Effector CD4-positive, alpha-beta T cell (primary cell): ENCODE data around the gene ZNF322.
"Not testable (repeated sequence)": the region's sequence is repeated elsewhere in the genome, so short reads cannot be mapped to it uniquely, and the experiment has no call there.

Experiments
- DNase-seq: peaks from one replicate; pipeline ENCODE4 v3.0.0-alpha.2; 2020
- total RNA-seq: gene quantifications from one replicate; lab custom pipeline; 2026; lab: John Stamatoyannopoulos, UW

The ZNF322 gene
- total RNA-seq, result 4.9 reads per million, percentile 19 among the genes with 10 or more reads in this experiment

GRCh38 chr6:26659042-26659999 is at the start of gene ZNF322:
ZNF322 (minus strand) TSS chr6:26659746; CDS start chr6:26638553, 21,193 bp downstream.
- DNase-seq, result peak; percentile 77

- DNase-seq, result not testable (repeated sequence)
Observed at GRCh38 chr6:26705780-26706179, 46.2 kb upstream of the ZNF322 start.

- not testable (repeated sequence) for DNase-seq
Observed at GRCh38 chr6:26705352-26705751, 45.8 kb upstream of the ZNF322 start.

GRCh38 chr6:26701023-26701747 is 41.6 kb upstream of the ZNF322 start:
- not testable (repeated sequence) for DNase-seq

GRCh38 chr6:26697496-26697895 is 38.0 kb upstream of the ZNF322 start:
- DNase-seq, result not testable (repeated sequence)

- not testable (repeated sequence) for DNase-seq
Observed at GRCh38 chr6:26689324-26689947, 29.9 kb upstream of the ZNF322 start.

GRCh38 chr6:26682435-26683042 is 23.0 kb upstream of the ZNF322 start:
- not testable (repeated sequence) for DNase-seq

- DNase-seq, result not testable (repeated sequence)
Observed at GRCh38 chr6:26673287-26673686, 13.7 kb upstream of the ZNF322 start.

- DNase-seq, result not testable (repeated sequence)
Observed at GRCh38 chr6:26670558-26670957, 11.0 kb upstream of the ZNF322 start.

- not testable (repeated sequence) for DNase-seq
Observed at GRCh38 chr6:26670003-26670402, 10.5 kb upstream of the ZNF322 start.

- DNase-seq, result peak; percentile 3
Observed at GRCh38 chr6:26660000-26660361, 435 bp upstream of the ZNF322 start.

GRCh38 chr6:26657256-26657655 is 2.3 kb downstream of the ZNF322 start:
- no peak for DNase-seq

- no peak for DNase-seq
Observed at GRCh38 chr6:26653007-26653406, 6.5 kb downstream of the ZNF322 start.

- no peak for DNase-seq
Observed at GRCh38 chr6:26651133-26651781, 8.3 kb downstream of the ZNF322 start.

GRCh38 chr6:26646074-26646473 is 13.5 kb downstream of the ZNF322 start:
- no peak for DNase-seq

GRCh38 chr6:26640806-26641205 is 18.7 kb downstream of the ZNF322 start:
- DNase-seq, result no peak

GRCh38 chr6:26629359-26629758 is 30.2 kb downstream of the ZNF322 start:
- DNase-seq, result no peak

GRCh38 chr6:26627843-26628242 is 31.7 kb downstream of the ZNF322 start:
- DNase-seq, result no peak

GRCh38 chr6:26624557-26624956 is 35.0 kb downstream of the ZNF322 start:
- DNase-seq, result no peak

GRCh38 chr6:26623339-26623859 is 36.1 kb downstream of the ZNF322 start:
- DNase-seq, result no peak
